Nephron progenitor cell (in vitro differentiated cells): ENCODE data around the gene ZNF80.

ENCODE experiments used
- DNase-seq: peaks from one replicate; pipeline ENCODE4 v3.0.0; 2021
- H3K27ac Mint-ChIP-seq: 2 replicates; pipeline ENCODE4 v1.8.0; 2021; ENCODE audit warnings: mild to moderate bottlenecking, moderate library complexity, mixed read lengths
- H3K27me3 Mint-ChIP-seq: 2 replicates; pipeline ENCODE4 v1.8.0; 2021; ENCODE audit warnings: mild to moderate bottlenecking, low read depth, mixed read lengths; ENCODE audit not compliant: poor library complexity
- H3K36me3 Mint-ChIP-seq: 2 replicates; pipeline ENCODE4 v1.8.0; 2021; ENCODE audit warnings: low read depth, mixed read lengths
- H3K4me1 Mint-ChIP-seq: 2 replicates; pipeline ENCODE4 v1.8.0; 2021; ENCODE audit warnings: mixed read lengths
- H3K4me3 Mint-ChIP-seq: 2 replicates; pipeline ENCODE4 v1.8.0; 2021; ENCODE audit warnings: mild to moderate bottlenecking, moderate library complexity, mixed read lengths
- H3K9me3 Mint-ChIP-seq: 2 replicates; pipeline ENCODE4 v1.8.0; 2021; ENCODE audit warnings: mild to moderate bottlenecking, moderate library complexity, mixed read lengths
- TF ChIP-seq, protein P1 (sequence below): fragments of 200-600 bp; sonication (generic); IDR thresholded peaks from 2 replicates; pipeline ENCODE4 v1.5.0; 2021; ENCODE audit warnings: antibody characterized with exemption

The ZNF80 gene

DNA sequence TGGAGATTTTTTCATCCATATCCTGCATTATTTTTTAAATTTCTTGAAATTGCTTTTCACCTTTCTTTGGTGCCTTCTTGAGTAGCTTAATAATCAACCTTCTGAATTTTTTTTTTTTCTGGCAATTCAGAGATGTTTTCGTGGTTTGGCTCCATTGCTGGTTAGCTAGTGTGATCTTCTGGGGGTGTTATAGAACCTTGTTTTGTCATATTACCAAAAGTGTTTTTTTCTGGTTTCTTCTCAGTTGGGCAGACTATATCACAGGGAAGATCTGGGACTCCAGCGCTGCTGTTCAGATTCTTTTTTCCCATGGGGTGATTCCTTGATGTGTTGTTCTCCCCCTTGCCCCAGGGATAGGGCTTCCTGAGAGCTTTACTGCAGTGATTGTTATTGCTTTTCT lies 32.6 kb upstream of the ZNF80 start:
- Mint-ChIP-seq H3K27me3 (peaks cover 6% of the 10 kb centered on the region), H3K36me3 (no peaks in the 10 kb centered on the region), H3K4me3 (no peak overlapping the region), H3K27ac (no peak overlapping the region), H3K4me1 (no peaks in the 10 kb centered on the region), H3K9me3 (peaks cover 46% of the 10 kb centered on the region)
- TF ChIP-seq, protein P1, sequence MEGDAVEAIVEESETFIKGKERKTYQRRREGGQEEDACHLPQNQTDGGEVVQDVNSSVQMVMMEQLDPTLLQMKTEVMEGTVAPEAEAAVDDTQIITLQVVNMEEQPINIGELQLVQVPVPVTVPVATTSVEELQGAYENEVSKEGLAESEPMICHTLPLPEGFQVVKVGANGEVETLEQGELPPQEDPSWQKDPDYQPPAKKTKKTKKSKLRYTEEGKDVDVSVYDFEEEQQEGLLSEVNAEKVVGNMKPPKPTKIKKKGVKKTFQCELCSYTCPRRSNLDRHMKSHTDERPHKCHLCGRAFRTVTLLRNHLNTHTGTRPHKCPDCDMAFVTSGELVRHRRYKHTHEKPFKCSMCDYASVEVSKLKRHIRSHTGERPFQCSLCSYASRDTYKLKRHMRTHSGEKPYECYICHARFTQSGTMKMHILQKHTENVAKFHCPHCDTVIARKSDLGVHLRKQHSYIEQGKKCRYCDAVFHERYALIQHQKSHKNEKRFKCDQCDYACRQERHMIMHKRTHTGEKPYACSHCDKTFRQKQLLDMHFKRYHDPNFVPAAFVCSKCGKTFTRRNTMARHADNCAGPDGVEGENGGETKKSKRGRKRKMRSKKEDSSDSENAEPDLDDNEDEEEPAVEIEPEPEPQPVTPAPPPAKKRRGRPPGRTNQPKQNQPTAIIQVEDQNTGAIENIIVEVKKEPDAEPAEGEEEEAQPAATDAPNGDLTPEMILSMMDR: no peak
- DNase-seq: no peak

DNA sequence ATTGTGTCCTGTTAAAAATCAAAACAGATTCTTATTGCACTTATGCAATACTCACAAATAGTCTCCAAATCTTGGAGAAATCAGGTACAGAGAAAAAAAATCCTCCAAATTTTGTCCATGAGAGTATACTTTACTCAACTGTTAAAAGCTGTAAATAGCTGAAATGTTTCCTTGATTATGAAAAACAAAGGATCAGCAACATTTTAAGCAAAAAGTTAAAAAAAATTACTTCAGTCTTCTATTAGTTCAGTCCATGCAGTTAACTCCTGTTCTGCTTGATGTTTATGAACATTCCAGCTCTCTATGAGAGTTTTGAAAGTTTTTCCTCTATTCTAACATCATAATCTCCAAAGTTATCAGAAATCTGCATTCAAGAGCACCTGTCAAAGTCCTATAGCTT lies 22.8 kb upstream of the ZNF80 start:
- Mint-ChIP-seq H3K9me3 (peaks cover 39% of the 10 kb centered on the region), H3K36me3 (no peaks in the 10 kb centered on the region), H3K4me1 (no peaks in the 10 kb centered on the region), H3K4me3 (no peak overlapping the region), H3K27me3 (peaks cover 2% of the 10 kb centered on the region), H3K27ac (no peak overlapping the region)
- TF ChIP-seq, protein P1: no peak
- DNase-seq: no peak

DNA sequence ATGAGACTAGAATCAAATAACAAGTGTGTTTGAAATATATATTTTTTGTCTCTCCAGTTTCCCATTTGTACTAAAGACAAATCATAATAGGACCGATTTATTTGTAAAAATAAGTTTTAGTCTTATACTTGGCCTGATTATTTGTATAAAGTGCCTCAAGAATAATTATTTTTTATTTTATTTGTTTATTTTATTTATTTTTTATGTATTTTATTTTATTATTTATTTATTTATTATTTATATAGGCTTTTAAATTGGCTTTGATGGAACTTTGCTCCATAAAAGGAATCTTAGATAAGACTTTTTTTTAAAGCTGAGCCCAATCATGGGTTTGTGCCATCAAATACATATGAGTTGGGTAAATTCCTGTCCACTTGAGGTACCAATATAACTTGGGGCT lies 22.2 kb upstream of the ZNF80 start:
- DNase-seq: no peak
- H3K4me1 Mint-ChIP-seq: no peaks in the 10 kb centered on the region
- peaks cover 35% of the 10 kb centered on the region for H3K9me3 Mint-ChIP-seq
- no peaks in the 10 kb centered on the region for H3K36me3 Mint-ChIP-seq
- TF ChIP-seq, protein P1: no peak
- H3K27ac Mint-ChIP-seq: no peak overlapping the region
- peaks cover 2% of the 10 kb centered on the region for H3K27me3 Mint-ChIP-seq
- H3K4me3 Mint-ChIP-seq: no peak overlapping the region

DNA sequence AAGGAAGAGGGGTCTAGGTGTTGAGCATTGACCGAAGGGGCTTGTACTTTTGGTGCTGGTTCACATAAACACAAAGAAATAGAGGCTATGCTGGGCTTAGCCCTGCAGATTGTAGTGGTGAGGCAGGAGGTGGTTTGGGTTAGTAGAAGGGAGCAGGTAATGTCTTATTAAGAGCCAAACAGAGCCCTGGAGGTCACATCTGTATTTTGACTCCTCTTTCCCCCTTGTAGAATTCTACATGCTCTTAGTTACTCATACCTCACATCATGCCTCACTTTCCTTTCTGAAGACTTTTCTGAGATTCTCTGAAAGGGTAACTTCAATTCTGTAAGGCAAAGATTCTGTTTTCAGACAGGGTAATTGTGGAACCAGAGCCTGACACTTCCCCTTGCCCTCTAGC lies 16.1 kb upstream of the ZNF80 start:
- H3K27me3 Mint-ChIP-seq: no peaks in the 10 kb centered on the region
- H3K4me3 Mint-ChIP-seq: no peak overlapping the region
- H3K9me3 Mint-ChIP-seq: peaks cover 4% of the 10 kb centered on the region
- no peaks in the 10 kb centered on the region for H3K4me1 Mint-ChIP-seq
- TF ChIP-seq, protein P1: no peak
- DNase-seq: no peak
- H3K36me3 Mint-ChIP-seq: no peaks in the 10 kb centered on the region
- no peak overlapping the region for H3K27ac Mint-ChIP-seq

DNA sequence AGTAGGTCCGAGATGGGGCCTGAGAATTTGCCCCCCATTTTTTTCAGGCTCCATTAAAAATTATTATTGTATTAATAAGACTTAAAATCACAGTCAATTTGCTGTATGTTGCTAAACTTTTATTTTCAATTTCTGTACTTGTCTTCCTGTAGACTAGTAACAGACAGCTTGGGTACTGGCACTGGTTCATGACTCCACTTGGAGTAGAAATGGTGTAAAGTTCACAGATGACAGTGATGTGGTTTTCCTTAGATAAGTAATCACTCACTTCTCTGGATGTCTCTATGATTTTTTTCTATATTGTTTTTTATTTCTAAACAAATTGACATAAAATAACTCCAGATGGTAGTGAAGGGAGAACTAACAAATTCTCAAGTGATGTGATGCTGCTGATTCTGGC lies 15.6 kb upstream of the ZNF80 start:
- H3K9me3 Mint-ChIP-seq: no peaks in the 10 kb centered on the region
- no peak overlapping the region for H3K27ac Mint-ChIP-seq
- no peaks in the 10 kb centered on the region for H3K36me3 Mint-ChIP-seq
- H3K27me3 Mint-ChIP-seq: no peaks in the 10 kb centered on the region
- DNase-seq: no peak
- TF ChIP-seq, protein P1: no peak
- no peaks in the 10 kb centered on the region for H3K4me1 Mint-ChIP-seq
- H3K4me3 Mint-ChIP-seq: no peak overlapping the region

DNA sequence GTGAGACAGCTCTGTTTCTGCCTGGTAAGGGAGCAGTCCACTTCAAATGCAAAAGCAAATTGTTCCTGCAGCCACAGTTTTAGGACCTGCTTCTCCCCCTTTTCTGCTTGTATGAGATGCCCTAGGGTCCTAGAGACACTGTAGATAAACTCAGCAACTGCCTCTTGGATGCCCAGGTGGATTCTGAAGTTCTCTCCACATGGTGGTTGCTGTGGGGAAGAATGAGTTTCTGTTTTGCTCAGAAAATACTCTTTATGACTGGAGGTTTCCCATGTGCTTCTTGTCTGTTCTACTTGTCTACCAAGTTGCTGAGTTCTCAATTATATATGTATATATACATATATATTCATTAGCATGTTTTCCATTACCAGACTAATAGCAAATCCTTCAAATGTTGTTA lies 5.6 kb upstream of the ZNF80 start:
- TF ChIP-seq, protein P1: no peak
- peaks cover 11% of the 10 kb centered on the region for H3K9me3 Mint-ChIP-seq
- no peak overlapping the region for H3K4me3 Mint-ChIP-seq
- H3K27ac Mint-ChIP-seq: no peak overlapping the region
- no peak for DNase-seq
- no peaks in the 10 kb centered on the region for H3K4me1 Mint-ChIP-seq
- H3K27me3 Mint-ChIP-seq: no peaks in the 10 kb centered on the region
- H3K36me3 Mint-ChIP-seq: no peaks in the 10 kb centered on the region
